ENCODE results near the gene ANAPC16. TPM values are rescaled to one million over a fixed set of nuclear protein-coding genes. Genes with fewer than 3 reads are reported as not detected.

Gene ANAPC16
- total and polyA plus RNA-seq, 2 of the 4 experiments (the other 2 are of a cell fraction), result 25.2 to 26.3 TPM

DNA sequence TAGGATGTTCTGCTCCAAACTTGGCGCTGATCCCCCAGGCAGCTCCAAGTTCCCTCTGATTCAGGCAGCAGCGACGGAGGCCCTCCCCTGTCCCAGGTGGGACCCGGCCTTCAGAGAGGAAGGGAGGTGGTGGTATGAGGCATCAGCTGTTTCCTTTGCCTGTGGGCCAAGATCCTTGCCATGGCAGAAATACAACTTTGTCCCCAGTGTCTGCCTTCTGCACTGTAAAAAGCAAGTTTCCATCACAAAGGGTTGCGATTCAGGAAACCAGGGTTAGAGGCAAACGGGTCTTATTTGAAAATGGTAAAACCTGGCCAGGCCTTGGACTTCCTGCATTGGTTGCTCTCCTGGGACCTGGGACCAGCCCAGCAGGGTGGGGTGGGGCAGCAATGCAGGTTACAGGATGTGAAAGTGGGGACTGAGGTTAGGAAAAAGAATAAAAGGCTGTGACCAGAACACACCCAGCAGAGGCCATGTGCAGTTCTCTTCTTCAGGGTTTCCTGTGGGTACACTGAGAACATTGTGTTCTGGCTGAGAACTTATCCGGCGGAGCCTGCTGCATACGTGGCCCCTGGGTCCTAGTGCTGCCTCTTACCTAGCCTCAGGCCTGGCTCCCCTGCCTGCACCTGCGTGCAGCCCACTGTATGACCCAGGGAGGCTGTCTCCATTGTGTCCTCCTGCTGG lies 32.8 kb downstream of the ANAPC16 start:
- no peaks in the 10 kb centered on the region for H3K9me3 ChIP-seq (ENCODE audit: control insufficient read depth, insufficient read depth, low read length)
- dilution Hi-C loops (cut with HindIII; ENCODE audit: low sequenced_read_pairs, unreplicated experiment), result no loop called here
- H3K56ac ChIP-seq (ENCODE audit: extremely low read depth, insufficient read depth, low read length), result no peak overlapping the region
- POLR2A ChIA-PET (ENCODE audit: unreplicated experiment), result interaction anchor here (0.6 kb wide), 1 partner anchor 19 kb away, joined by 7 read pairs; no protein-coding TSS in a partner anchor
- peaks cover 20% of the 10 kb centered on the region for H3K4me1 ChIP-seq (ENCODE audit: control insufficient read depth, insufficient read depth, low read length)
- no peak overlapping the region for H2AK9ac ChIP-seq (replicated peaks; ENCODE audit: low read depth, low read length, poor library complexity)
- DNase-seq (no peak), ATAC-seq (ENCODE audit: low read depth) (no peak)
- H3K9me1 ChIP-seq (ENCODE audit: insufficient read depth, low read length), result peaks cover 15% of the 10 kb centered on the region
- no peak overlapping the region for H2BK15ac ChIP-seq (ENCODE audit: low read depth, low read length)
- peaks cover 3% of the 10 kb centered on the region; the same call in 1 of the 2 replicates for H4K20me1 ChIP-seq (ENCODE audit: insufficient read depth, low read length)
- H3K4ac ChIP-seq (ENCODE audit: low read depth, low read length), result peak overlapping the region; percentile 9; the same call in 1 of the 2 replicates
- no peaks in the 10 kb centered on the region for H3K27me3 ChIP-seq (ENCODE audit: control insufficient read depth, insufficient read depth, low read length)
- H3K18ac ChIP-seq (ENCODE audit: low read depth, low read length), result no peak overlapping the region
- H4K91ac ChIP-seq (ENCODE audit: insufficient read depth, low read depth, low read length), result peak overlapping the region; percentile 37; the same call in 1 of the 2 replicates
- H4K5ac ChIP-seq (ENCODE audit: low read depth, low read length), result peak overlapping the region; percentile 7; the same call in 1 of the 2 replicates
- H2AFZ ChIP-seq (replicated peaks; ENCODE audit: low read length, poor library complexity), result peak overlapping the region; percentile 70
- 63% methylated on average over 6 of the region's 10 CpGs; no CpG with 5 or more reads in 1 of the 2 experiments for WGBS, 2 experiments (ENCODE audit: extremely low coverage in 2 of 2, insufficient read length in 1 of 2)
- TF ChIP-seq CHD1 (IDR thresholded peaks at IDR 0.05; ENCODE audit: low read depth, low read length) (no peak), ELK1 (IDR thresholded peaks at IDR 0.05; ENCODE audit: borderline replicate concordance, low read depth, low read length) (no peak), RFX5 (IDR thresholded peaks at IDR 0.05; ENCODE audit: low read depth, low read length) (no peak), CEBPB (IDR thresholded peaks at IDR 0.05; ENCODE audit: low read depth, low read length) (no peak), MXI1 (IDR thresholded peaks at IDR 0.05; ENCODE audit: borderline replicate concordance, low read depth, low read length) (no peak), BHLHE40 (IDR thresholded peaks at IDR 0.05; ENCODE audit: low read depth, low read length) (no peak), NFE2L2 (IDR thresholded peaks at IDR 0.05; ENCODE audit: low read depth, low read length) (no peak), RAD21 (IDR thresholded peaks at IDR 0.05; ENCODE audit: low read length) (no peak), MAZ (IDR thresholded peaks at IDR 0.05; ENCODE audit: borderline replicate concordance, low read depth, low read length) (no peak), MAFK (IDR thresholded peaks at IDR 0.05; ENCODE audit: low read depth, low read length) (no peak), POLR2A (IDR thresholded peaks at IDR 0.05; ENCODE audit: low read depth, low read length) (no peak), FOS (IDR thresholded peaks at IDR 0.05; ENCODE audit: low read depth, low read length) (no peak)
- TF ChIP-seq, protein P1, sequence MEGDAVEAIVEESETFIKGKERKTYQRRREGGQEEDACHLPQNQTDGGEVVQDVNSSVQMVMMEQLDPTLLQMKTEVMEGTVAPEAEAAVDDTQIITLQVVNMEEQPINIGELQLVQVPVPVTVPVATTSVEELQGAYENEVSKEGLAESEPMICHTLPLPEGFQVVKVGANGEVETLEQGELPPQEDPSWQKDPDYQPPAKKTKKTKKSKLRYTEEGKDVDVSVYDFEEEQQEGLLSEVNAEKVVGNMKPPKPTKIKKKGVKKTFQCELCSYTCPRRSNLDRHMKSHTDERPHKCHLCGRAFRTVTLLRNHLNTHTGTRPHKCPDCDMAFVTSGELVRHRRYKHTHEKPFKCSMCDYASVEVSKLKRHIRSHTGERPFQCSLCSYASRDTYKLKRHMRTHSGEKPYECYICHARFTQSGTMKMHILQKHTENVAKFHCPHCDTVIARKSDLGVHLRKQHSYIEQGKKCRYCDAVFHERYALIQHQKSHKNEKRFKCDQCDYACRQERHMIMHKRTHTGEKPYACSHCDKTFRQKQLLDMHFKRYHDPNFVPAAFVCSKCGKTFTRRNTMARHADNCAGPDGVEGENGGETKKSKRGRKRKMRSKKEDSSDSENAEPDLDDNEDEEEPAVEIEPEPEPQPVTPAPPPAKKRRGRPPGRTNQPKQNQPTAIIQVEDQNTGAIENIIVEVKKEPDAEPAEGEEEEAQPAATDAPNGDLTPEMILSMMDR (conservative IDR thresholded peaks at IDR 0.05; ENCODE audit: low read depth, low read length), result no peak
- no TSS peak for BruUV-seq (replicated peaks)
- no peak overlapping the region; the same call in 1 of the 2 replicates for H3K9ac ChIP-seq (ENCODE audit: low read depth, low read length)
- H3K23ac ChIP-seq (ENCODE audit: low read depth, low read length), result no peak overlapping the region; the same call in 1 of the 2 replicates
- no peak overlapping the region for H3K27ac ChIP-seq (ENCODE audit: insufficient read depth, low read length)
- intact Hi-C loops (cut with micrococcal nuclease), result no loop called here
- no peak overlapping the region for H2BK20ac ChIP-seq (ENCODE audit: low read depth, low read length)
- no peak overlapping the region for H3K14ac ChIP-seq (replicated peaks; ENCODE audit: low read depth, low read length)
- in situ Hi-C loops (cut with MboI; ENCODE audit: low sequenced_read_pairs), result loop anchor here (10.0 kb wide), 1 partner anchor 86 kb away; no protein-coding TSS in a partner anchor
- H2BK120ac ChIP-seq (ENCODE audit: low read depth, low read length), result peak overlapping the region; percentile 32; the same call in 1 of the 2 replicates
- H3K4me2 ChIP-seq (ENCODE audit: low read depth, low read length), result no peak overlapping the region
- no peaks in the 10 kb centered on the region; a peak in 1 of 4 replicates for H3K79me1 ChIP-seq (ENCODE audit: low read depth in 1 of 2, low read length in 2 of 2)
- no peak overlapping the region for H3K4me3 ChIP-seq (ENCODE audit: insufficient read depth, low read depth, low read length)
- CTCF ChIA-PET, result no interaction called here
- H4K8ac ChIP-seq (ENCODE audit: low read depth in 2 of 2, low read length in 2 of 2), result no peak overlapping the region
- H2AK5ac ChIP-seq (ENCODE audit: low read depth, low read length), result peak overlapping the region; percentile 55
- no peaks in the 10 kb centered on the region for H3K36me3 ChIP-seq (ENCODE audit: control insufficient read depth, insufficient read depth, low read length)
- H2BK5ac ChIP-seq (ENCODE audit: low read depth, low read length, poor library complexity, severe bottlenecking), result no peak overlapping the region
